Endothelial cell of hepatic sinusoid (primary cell): ENCODE results near the gene NR6A1.

Experiments
- in situ Hi-C: cut with HindIII; loops from 2 replicates; pipeline ENCODE4 v1.10.0; 2017; ENCODE audit warnings: low sequenced_read_pairs

Gene NR6A1

DNA sequence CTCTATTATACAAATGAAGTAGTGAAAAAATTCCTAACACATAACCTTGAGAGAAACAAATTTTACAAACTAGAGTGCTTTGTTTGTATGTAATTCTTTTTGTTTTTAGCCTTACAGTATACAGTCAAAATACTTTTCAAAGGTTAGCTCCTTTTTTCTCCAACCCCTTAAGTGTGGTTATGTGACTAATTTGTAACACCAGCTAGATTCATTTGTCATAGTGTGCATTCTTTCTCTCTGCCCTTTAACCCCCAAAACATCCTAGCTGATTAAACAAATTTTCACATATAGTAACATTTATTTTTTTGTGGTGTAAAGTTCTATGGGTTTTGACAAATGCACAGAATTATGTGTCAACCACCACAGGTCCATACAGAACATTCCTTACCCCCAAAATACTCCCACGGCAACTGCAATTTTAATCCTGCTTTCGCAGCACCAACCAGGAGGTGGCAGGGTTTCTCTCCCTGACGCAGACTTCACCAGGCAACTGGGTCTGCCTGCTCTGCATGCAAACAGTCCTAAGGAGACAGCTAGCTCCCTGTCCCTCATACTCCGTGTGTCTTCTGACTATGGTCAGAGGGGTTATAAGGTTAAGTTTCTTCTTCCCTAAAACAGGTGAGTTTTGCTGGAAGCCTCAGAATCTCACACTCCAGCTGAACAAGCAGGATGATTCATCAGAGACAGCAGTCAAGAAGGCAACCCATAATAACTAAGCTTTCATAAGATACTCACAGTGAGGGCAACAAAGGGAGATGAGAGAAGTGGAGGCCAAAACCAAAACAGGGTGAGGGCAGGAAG lies 219.4 kb downstream of the NR6A1 start:
- in situ Hi-C loops = loop anchor here (5.0 kb wide), 1 partner anchor 176 kb away; no protein-coding TSS in a partner anchor

GRCh38 chr9:124550072-124550471 lies 221.0 kb downstream of the NR6A1 start:
- in situ Hi-C loops = loop anchor here (5.0 kb wide), 1 partner anchor 177 kb away; no protein-coding TSS in a partner anchor

DNA sequence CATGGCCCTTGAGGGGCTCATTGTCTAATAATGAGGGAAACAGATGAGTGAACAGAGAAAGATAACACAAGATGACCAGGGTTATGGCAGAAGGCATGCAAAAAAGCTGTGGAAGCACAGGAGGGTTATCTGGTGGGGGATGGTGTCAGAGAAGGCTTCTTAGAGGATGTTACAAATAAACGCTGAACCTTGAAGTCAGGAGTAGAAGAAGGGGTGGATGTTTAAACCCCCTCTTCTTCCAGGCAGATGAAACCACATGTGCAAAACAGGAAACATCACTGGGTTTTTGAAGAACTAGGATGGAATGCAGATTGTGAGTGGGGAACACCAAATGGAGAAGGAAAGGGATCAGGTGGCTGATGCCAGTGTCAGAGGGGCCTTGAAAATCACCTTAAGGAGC lies 222.1 kb downstream of the NR6A1 start:
- in situ Hi-C loops = no loop called here

DNA sequence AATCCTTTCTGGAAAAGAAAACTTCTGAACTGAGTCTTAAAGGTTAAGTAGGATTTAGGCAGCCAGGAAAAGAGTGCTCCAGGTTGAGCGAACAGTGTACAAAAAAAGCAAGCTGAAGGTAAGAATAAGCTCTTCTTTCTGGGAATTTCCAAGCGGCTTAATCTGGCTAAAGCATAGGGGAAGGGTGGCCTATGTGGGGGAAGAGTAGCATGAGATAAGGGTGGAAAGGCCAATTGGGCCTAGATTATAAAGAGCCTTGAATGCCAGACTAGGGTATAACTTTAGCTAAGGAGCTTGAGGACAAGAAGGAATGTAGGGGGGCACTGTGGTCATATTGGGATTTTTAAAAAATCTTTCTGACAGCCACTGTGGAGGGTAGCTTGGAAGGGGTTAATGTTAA lies 226.6 kb downstream of the NR6A1 start:
- in situ Hi-C loops = no loop called here

GRCh38 chr9:124541824-124542223 lies 229.3 kb downstream of the NR6A1 start:
- in situ Hi-C loops = no loop called here

- in situ Hi-C loops = loop anchor here (5.0 to 10.0 kb wide), 4 partner anchors 34 to 413 kb away; no protein-coding TSS in a partner anchor
Observed at GRCh38 chr9:124537926-124538325, 233.2 kb downstream of the NR6A1 start.

DNA sequence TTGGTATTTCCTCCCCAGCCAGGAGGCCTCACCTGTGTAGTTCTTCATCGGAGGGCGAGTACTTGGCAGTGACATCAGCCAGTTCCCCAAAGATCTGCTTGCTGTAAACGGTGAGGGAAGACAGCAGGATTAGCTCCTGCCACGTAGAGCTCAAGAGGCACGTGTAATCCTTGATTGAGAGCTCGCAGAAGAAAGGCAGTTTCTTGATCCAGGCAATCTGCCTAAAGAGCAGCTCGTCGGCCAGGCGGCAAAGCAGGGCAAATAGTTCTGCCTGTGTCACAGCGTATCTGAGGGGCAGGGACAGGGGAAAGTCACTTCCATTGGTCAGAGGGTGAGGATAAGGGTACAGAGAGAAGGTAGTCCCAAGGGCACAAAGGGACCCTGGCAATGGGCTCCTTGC lies 235.3 kb downstream of the NR6A1 start:
- in situ Hi-C loops = loop anchor here (5.0 to 10.0 kb wide), 4 partner anchors 36 to 411 kb away; no protein-coding TSS in a partner anchor

- in situ Hi-C loops = loop anchor here (5.0 to 10.0 kb wide), 2 partner anchors 76 to 408 kb away; no protein-coding TSS in a partner anchor
Observed at GRCh38 chr9:124532897-124533296, 238.2 kb downstream of the NR6A1 start.

DNA sequence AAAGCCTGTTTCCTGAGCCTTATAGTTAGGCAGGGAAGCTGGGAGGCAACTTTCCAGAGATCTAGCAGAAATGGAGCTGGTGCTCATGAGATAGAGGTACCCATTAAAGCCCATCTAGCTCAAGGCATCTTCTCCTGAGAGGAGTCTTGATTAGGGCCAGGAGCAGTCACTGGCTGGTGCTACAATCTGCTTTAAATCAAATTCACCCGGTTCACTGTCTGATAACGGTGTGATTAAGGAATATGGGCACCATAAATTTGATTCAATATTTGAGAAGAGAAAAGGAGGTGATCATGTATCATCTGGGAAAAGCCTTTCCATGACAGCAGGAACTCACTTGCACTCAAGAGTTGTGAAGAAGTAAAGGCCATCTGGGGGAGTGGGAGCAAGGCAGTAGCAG lies 240.0 kb downstream of the NR6A1 start:
- in situ Hi-C loops = loop anchor here (5.0 to 10.0 kb wide), 2 partner anchors 74 to 406 kb away; no protein-coding TSS in a partner anchor

- in situ Hi-C loops = loop anchor here (5.0 to 10.0 kb wide), 2 partner anchors 73 to 405 kb away; no protein-coding TSS in a partner anchor
Observed at GRCh38 chr9:124530246-124530645, 240.9 kb downstream of the NR6A1 start.

GRCh38 chr9:124527781-124528180 lies 243.3 kb downstream of the NR6A1 start:
- in situ Hi-C loops = no loop called here

DNA sequence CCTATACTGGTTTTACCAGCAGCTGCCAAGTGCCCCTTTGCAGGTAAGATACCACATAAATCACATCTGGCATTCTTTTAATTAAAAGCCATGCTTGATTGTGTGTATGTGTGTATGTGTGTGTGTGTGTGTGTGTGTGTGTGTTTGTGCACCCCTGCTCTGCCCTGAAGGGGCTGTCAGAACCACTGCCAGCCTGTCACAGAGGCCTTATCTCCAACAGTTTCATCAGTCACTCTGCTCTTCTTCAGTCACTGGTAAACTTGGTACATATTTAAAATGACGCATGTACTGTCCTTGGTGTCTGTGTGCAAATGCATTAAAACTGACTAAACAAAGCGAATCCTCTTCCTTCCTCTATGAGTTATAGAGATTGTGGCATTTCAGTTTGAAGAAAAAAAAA lies 244.9 kb downstream of the NR6A1 start:
- in situ Hi-C loops = no loop called here

- in situ Hi-C loops = no loop called here
Observed at GRCh38 chr9:124522121-124523098, 248.7 kb downstream of the NR6A1 start.

GRCh38 chr9:124521142-124521541 lies 250.0 kb downstream of the NR6A1 start:
- in situ Hi-C loops = no loop called here

DNA sequence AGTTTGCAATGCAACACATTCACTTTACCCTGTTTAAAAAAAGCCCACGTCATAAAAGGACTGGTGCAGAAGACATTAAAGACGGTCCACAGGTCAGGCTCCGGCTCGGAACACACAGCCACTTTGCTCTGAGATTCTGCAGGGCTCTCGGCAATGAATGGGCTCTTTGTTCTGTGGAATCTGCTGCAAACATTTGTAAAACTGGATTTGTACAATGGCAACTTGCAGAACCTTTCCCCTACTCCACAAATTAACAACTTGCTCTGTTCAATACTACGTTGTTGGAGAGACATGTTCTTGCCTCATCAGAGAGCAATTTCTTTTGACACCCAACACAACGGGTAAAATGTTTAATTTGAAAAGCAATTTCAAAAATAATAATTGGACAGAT lies 250.9 kb downstream of the NR6A1 start:
- in situ Hi-C loops = no loop called here

DNA sequence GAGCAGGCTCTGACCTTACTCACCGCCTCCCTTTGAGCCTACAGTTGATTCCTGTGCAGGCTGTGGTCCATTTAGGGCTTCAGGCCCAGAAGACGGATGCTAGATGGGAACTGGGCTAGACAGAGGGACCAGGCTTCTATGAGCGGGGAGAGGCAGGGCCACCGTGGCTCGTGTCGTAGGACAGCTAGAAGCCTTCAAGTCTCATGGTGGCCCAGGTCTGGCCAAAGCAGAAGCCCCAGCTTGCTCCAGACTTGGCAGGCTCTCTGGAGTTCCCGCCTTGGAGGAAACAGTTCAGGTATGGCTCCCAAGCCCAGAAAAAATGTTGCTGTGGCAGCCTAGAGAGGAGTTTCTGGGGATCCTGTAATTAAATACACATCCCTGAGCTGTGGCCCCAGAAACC lies 253.0 kb downstream of the NR6A1 start:
- in situ Hi-C loops = loop anchor here (5.0 kb wide), 1 partner anchor 39 kb away; no protein-coding TSS in a partner anchor

DNA sequence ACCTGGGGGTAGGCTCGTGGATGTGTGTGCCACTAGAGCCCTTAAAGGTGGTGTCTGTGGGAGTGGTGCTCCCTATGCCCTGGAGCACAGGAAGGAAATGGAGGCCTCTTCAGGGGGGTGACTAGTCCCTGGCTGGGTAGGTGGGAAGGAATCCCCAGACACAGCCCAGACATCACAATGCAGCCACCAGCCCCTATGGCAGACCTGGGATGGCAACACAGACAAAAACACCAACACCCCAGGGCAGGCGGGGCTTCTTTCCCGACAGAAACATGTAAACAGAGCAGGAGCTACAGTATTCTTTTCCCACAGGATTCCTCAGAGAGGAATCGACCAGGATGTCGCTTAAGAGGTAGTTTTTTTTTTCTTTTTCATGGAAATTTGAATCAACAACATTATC lies 253.5 kb downstream of the NR6A1 start:
- in situ Hi-C loops = loop anchor here (5.0 kb wide), 1 partner anchor 40 kb away; no protein-coding TSS in a partner anchor

DNA sequence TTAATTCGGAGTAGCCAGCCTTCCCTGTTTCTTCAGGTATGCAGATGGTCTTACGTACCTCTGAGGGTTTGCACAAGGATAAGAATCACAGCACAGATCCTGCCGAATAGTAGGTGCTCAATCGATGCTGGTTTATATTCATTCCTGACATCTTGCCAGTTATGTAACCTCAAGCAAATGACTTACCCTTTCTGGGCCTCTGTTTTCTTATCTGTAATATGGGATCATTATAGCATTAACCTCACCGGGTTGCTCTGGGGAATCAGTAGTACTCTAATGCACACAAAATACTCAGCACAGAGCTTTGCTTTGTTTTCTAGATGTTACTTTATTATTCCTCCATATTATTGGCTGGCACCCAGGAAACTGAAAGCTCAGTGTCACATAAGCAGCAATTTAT lies 256.2 kb downstream of the NR6A1 start:
- in situ Hi-C loops = loop anchor here (5.0 kb wide), 1 partner anchor 42 kb away; no protein-coding TSS in a partner anchor

- in situ Hi-C loops = no loop called here
Observed at GRCh38 chr9:124514125-124514524, 257.0 kb downstream of the NR6A1 start.

DNA sequence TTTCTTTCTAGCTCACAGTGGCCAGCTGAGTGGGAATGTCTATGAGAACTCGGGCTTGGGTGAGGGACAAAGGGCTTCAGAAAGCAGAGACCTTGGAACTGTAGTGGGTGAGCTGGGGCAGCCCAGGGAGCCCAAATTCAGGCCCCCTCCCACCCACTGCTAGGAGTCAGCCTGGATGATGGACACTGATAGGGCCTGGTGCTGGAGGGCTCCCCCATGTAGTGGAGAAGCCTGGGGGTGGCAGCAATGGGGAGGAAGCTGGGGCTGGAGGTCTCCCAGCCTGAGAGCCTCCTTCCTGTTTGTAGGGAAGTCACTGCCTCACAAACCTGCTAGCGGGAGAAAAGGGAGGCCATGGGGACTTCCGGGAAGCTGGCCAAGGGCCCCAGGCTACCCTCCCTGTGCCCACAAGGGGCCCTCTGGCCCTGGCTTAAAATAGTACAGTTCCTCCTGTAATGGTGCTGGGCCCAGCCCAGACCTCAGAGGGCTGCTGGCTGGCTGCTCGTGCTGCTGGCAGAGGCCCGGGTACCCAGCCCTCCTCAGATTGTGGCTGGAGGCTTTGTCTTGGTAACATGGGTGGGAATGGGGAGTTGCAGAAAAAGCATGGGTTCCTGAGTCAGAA lies 257.6 kb downstream of the NR6A1 start:
- in situ Hi-C loops = no loop called here

- in situ Hi-C loops = no loop called here
Observed at GRCh38 chr9:124512806-124513204, 258.3 kb downstream of the NR6A1 start.
